Jurkat, Clone E6-1 (cell line): ENCODE measurements around the gene TBC1D22A.

ENCODE experiments used
- DNase-seq: peaks from one replicate; pipeline ENCODE4 v3.0.0-alpha.2; 2011; ENCODE audit warnings: low read depth, low spot score
- H3K4me3 ChIP-seq: 2 replicates; pipeline ENCODE4 v1.5.1; 2011; ENCODE audit warnings: mild to moderate bottlenecking, low read length, control low read depth, moderate library complexity

The TBC1D22A gene

DNA sequence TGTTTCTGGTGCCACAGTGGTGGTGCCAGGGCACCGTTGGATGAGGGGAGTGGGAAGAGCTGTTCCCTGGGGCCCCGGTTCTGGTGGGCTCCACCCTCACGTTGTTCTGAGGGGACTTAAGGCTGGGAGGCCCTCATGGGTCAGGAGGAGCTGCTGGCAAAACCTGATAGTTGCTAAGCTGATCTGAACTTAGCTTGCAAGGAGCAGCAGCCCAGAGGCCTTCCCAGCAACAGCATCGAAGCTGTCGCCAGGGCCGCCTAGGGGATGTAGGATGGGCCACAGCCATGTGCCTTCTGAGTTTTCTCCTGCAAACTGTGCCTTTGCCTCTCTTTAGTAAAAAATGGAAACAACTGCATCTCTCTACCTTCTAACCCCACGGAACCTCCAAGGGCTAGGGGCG, 240.2 kb downstream of the TBC1D22A start:
- DNase-seq: no peak
- no peak overlapping the region for H3K4me3 ChIP-seq

DNA sequence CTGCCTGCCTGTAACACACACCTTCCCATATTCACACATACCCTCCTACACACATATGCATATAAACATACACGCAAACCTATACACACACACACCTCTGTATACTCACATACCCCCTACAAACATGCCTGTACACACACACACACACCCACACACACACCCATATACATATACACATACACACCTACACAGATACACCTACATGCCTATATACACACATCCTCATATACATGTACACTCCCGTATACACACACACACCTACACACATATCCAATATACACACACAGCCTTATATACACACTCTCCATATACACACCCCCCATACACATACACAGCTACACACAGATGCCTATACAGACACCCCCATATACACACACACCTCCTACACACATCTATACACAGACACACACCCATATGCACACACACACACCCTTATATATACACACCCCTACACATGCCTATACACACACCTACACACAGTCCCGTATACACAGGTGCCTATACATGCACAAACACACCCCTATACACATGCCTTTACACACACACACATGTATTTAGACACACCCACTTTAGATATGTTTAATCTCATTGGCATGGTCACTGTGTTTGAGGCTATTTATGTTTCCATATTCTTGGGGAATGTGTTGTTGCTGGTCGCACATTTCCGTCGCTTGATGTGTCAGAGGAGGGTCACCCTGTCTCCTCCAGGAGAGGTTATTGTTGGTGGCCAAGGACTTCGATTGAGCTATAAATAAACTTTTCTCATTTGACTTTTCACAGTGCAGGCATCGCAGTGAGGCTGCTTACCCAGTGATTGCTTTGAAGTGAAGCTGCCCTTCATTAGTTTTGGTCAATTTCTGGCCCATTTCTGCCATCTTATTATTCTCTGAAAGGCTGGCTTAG, 243.3 kb downstream of the TBC1D22A start:
- DNase-seq: no peak
- H3K4me3 ChIP-seq: no peak overlapping the region

DNA sequence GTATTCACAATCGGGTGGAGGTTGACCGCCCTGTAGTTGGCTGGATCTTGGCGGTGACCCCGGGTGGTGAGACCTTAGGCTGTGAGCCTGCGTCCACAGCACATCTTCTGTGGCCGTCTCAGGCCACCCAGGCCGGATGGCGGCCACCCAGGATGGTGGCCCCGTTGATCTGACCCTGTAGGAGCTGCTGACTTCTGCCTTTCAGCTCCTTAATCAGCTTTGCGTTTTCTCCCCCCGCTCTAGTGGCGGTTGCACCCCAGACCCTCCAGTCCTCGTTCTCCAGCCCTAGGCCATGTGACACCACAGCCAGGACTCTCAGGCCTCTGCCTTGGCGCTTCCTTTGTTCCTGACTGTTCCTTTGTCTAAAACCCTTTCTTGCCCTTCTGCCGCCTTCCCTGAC, 244.0 kb downstream of the TBC1D22A start:
- DNase-seq: no peak
- no peak overlapping the region for H3K4me3 ChIP-seq

DNA sequence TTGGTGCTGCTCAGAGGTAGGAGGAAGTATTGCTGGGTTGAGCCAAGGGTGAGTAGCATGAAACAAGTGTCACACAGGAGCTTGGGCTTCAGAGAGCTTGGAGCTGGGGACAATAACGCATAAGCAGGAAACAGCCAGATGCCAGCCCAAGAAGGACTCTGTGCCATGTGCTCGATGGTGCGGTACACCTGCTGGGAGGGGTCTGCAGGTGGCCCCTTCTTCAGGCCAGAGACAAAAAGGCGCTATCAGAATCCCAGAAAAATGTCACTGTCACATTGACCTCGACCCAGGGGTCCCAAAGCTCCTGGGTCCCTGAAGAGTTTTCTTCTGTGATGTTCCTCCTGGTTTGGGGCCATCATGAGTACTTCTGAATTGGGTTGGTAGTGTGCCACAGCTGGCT, 244.4 kb downstream of the TBC1D22A start:
- H3K4me3 ChIP-seq: no peak overlapping the region
- no peak for DNase-seq

DNA sequence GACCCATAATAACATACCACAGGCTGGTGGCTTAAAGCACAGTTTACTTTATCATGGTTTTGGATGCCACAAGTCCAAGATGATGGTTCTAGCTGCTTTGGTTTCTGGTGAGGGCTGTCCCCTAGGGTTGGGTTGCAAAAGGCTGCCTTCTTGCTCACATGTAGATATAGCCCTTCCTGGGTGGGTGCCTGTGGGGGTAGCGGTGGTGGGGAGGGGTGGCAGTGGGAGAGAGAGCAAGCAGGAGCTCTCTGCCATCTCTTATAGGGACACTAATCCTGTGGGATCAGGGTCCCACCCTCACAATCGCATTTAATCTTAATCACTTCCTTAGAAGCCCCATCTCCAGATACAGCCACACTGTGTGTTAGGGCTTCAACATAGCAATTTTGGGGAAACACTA, 245.0 kb downstream of the TBC1D22A start:
- no peak for DNase-seq
- H3K4me3 ChIP-seq: no peak overlapping the region

DNA sequence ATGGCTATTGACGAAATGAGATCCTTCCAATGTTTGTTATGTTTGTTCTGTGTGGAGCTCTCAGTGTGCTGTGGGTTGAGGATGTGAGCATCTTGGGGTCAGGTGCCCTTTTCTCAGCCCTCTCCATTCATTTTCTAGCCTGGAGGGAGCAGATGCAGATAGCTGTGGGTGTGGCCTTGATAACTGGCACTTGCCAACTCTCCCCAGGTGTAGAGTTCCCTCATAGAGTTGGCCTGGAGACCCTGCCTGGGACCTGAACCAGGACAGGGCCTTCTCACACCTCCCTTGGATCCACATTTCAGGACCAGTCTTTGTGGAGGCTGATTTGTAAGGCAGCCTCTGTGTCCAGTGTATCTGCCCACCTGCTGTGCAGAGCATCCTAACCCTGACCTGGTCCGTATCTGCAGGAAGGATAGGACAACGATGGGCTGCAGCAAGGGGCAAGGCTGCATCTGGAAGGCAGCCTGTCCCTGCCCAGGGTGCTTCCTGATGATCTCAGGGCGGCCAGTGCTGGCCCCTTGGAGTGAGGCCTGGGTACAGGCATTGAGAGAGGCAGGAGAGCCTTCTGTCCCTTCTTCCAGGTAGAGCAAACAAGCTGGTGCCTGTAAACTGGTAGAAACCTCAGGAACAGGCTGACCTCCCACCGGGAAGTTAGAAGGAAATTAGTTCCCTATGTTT, 245.9 kb downstream of the TBC1D22A start:
- DNase-seq: no peak
- H3K4me3 ChIP-seq: no peak overlapping the region

DNA sequence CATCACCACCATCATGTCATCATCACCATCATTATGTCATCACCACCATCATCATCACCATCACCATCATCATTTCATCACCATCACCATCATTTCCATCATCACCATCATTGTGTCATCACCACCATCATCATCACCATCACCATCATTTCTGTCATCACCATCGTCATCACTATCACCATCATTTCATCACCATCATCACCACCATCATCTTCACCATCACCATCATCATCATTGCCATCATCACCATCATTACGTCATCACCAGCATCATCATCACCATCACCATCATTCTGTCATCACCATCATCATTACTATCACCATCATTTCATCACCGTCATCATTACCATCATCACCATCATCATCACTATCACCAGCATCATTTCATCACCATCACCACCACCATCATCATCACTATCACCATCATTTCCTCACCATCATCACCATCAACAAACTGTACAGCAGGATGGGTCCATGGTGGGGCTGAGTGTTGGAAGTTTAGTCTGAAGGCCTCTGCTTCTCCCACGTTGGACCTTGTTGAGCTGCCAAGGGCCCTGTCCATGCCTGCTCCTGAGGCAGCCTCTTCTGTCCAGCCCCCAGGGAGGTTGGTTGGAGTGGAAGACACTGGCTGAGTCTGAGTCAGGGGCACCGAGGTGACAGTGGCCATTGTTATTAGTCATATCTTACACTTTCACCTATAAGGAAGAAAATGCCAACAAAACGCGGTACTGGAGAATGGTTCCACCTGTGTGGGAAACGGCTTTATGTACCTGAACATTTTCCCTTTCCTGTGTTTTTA, 247.1 kb downstream of the TBC1D22A start:
- no peak overlapping the region for H3K4me3 ChIP-seq
- no peak for DNase-seq

DNA sequence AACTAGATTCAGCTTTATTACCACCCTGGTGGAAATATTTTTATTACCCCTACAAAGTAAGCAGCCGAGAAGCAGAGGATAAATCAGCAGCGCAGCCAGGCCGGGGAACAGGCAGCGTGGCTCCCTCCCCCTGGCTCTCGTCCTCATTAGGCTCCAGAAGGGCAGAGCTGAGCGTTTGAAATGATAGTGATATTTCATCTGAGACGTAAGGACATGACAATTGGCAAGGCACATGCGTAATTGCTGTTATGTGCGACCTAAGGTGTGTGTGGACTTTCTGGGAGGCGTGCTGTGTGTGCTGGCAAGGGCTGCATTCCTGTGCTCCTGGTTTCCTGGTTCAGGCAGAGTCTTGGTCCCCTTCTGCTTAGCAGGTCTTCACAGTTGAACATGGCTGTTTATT, 247.8 kb downstream of the TBC1D22A start:
- no peak for DNase-seq
- H3K4me3 ChIP-seq: no peak overlapping the region

DNA sequence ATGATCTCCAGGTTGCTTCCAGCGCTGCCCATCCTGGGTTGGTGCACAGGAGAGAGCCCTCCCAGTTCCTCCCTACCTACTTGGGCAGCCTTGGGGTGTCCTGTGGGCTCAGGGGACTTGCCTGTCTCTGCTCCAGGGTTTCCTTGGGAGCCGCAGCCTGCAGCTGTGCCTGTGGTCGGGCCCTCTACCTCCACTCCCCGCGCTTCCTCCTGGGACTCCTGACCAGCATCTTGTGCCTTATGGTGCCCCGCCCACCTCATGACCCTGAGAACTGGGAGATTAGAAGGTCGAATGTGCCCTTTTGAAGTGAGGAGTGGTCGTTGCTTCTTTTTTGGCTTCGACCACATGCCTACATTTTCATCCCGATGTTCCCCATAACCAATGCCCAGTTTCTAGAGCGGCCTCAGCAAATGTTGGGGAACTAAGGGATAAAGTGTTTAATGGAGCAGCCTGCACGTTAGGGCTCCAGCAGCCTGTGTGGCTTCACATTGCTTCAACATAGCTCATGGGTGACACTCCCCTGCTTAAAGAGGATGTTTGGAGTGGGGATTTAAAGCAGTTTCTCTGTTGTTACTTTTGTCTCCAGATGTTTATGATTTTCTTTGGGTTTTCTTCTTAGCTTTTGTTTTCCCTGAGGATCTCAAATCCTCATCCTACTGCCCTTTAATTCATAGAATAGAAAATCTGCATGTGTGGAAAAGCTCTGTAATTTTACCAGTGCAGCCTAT, 248.8 kb downstream of the TBC1D22A start:
- no peak overlapping the region for H3K4me3 ChIP-seq
- no peak for DNase-seq

DNA sequence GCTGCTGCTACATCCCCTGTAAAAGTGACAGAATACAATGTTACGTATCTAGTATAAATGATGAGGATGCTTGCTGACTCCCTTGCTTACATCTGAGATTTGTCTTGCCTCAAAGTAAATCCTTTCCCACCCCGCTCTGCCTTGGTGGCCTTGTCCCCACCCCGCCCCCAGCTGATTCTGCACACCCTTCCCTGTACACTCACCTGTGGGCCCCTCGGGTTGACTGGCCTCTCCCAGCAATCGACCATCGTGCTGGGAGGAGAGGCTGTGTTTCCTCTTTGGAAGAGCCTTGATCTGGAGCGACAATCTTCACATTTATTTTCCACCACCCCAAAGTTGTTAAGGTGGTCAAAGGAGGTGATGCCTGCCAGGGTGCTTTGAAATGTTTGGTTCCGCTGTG, 249.4 kb downstream of the TBC1D22A start:
- DNase-seq: no peak
- H3K4me3 ChIP-seq: no peak overlapping the region

DNA sequence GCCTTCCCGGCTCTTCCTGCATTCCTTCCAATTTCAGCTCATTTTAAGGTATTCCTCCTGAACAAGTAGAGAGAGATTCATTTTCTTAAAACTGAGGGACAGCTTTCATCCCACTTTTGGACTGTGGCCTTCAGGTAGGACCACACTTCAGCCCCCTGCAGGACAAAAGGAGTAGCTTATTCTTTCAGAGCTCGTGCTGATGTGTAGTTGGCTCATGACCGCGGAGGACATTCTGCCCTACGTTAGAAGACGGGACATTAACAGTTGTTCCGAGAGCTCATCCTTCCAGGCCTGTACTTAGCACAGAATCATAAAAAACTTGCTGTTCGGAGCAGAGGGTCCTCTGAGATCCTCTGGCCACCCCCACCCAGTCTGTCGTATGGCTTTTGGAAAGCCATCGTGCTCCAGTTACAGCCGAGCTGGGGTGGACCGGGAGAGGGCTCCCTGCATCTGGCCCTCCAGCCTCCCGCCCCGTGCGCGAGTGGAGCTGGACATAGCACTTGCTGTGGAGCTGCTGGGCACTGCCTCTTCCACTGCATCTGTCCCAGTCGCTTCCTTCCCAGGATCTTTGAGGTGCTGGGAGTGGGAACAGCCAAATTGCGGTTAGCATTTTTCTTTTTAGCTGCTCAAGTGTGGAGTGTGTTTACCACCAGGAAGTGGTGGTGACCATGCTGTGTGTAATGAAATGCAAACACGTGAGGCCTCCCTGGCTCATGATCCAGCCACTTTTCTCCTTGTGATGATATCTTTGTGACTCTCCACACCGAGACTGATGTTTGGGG, 250.3 kb downstream of the TBC1D22A start:
- no peak overlapping the region for H3K4me3 ChIP-seq
- DNase-seq: peak; percentile 42

DNA sequence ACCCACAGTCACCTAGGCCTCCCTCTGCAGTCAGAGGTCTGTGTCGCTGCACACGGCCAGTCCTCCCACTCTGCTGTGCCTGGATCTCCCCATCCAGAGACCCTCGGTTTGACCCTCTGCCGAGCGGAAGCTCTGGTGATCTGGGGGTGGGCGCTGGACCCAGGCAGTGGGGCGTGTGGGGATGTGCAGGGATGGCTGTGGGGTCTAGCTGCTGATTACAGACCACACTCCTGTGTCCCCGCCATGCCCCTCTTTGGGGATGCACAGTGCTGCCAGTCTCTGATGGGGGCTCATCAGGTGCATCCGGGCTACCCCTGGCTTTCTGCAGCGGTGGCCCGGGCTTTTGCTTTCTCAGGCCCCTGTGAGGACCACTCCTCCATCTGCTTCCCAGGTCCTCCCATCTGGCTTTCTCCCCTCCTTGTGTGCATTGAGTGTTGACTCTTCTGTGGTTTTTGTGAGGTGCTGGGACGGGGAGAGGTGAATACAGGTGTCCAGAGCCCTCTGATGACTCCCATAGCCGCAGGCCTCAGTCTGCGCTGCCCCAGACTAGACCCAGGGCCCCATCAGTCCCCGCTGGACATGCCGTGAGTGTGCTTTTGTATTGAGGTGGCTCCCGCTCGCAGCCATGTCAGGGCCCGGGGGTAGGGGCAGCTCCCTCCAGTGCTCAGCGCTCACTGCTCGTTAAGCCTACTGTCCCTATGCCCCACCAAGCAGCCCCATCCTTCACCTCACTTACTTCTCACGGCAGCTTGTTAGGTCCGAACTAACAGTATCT, 251.6 kb downstream of the TBC1D22A start:
- no peak overlapping the region for H3K4me3 ChIP-seq

DNA sequence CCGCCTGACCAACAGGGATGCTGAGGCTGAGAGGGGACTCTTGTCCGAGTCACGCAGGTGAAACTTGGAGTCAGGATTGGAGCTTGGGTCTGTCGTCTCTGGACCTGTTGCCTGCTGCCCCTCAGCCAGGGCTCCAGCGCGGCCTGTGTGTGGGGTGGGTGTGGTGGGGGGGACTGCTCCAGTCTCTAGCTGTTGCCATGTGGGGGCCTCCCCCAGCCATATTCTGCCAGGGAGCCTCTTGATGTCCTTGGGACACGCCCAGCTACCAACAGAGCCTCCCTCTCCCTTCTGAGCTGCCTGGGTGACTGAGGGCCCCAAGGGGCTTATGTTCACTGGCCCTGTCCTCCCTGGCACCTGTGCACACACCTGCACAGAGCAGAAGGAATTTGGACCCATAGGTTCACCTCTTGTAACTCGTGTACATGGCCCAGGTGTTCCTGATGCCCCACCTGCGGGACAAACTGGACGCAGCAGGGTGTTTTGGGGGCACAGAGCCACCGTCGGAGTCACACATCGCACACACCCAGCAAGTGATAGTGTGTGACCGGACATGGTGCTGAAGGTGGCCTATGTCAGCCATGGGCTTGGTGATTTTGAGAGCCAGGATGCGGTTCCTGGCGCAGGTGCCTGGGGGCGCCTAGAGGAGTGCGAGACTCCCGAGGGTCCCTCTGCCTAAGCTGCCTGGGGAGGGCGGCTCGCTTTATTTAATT, 252.3 kb downstream of the TBC1D22A start:
- no peak overlapping the region for H3K4me3 ChIP-seq
- DNase-seq: no peak

More for the DNA sequence above, 251.6 kb downstream of the TBC1D22A start:
- DNase-seq: no peak

DNA sequence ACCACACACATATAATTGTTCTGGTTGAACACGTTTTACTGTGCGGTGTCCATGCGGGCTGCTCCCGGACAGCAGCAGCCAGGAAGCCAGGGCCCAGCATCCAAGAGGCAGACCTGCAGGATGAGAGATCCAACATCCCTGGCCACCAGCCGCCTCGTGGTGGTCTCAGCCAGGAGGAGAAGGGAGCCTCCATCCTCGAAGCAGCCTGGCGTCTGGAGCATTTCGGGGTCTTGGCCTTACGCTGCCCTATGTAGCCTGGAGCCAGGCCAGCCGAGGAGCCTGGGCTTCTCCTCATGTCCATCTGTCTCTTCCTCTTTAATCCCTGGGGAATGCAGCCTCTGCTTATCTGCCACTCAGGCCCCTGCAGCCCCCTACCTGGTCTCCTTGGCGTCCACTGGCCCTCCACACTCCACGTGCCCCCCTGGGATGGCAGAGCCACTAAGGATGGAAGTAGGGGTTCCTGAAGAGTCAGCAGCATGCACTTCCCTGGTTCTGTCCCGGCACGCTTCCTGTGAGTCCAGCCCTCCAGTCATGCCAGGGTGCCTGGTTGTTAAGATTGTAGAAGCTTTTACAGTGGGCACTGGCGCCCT, 253.2 kb downstream of the TBC1D22A start:
- no peak for DNase-seq
- H3K4me3 ChIP-seq: no peak overlapping the region

DNA sequence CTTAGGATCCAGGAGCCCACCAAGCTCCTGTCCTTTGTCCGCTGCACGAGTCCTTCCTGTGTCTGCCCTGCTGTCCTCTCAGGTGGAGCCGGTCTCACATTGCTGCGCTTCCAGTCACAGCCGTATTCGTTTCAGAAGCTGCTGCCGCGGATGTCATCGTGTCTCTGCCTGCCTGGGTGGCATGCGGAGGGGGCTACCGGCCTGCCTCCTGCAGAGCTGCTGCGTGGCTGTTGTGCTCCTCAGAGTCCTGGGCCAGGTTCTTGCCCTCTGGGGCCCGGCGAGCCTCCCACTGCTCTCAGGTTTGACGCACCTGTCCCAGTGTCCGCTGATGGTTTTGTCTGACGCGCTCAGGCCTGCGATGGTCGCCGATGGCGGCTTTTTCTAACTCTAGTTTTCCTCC, 254.2 kb downstream of the TBC1D22A start:
- DNase-seq: no peak
- H3K4me3 ChIP-seq: no peak overlapping the region

DNA sequence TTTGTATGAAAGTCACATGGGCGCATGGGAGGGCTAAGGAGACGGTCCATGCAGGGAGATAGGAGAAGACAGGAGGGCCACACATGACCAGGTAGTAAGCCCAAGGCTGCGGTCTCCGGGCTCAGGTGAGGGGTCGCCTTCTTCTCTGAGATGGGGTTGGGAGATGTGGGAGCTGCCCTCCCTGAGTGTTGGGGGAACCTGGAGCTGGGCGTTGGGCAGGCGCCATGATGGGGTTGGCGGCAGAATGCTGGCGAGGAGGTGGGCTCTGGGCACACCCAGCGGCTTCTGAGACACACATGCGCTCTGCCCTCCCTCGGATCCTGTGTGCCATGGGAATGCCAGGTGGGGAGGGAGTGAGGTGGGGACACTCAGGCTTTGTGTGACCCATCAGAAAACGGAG, 254.8 kb downstream of the TBC1D22A start:
- no peak overlapping the region for H3K4me3 ChIP-seq
- no peak for DNase-seq
